SK-N-SH treated with all-trans-retinoic acid at 6 μM for 48 hours (cell line): ENCODE results near the gene BOD1.

ENCODE experiments used
- ATAC-seq: fragments of 200-7000 bp; cut with Tn5 transposase; 3 replicates; pipeline ENCODE4 v1.9.1; 2020; ENCODE audit warnings: mild to moderate bottlenecking, moderate library complexity
- ARNTL ChIP-seq: fragments of 450-650 bp; formaldehyde crosslinking; IDR thresholded peaks from 2 replicates; pipeline ENCODE4 v1.5.0; 2020; ENCODE audit warnings: low read depth, mild to moderate bottlenecking, moderate library complexity, borderline replicate concordance
- BACH2 ChIP-seq: fragments of 250-450 bp; sonication (Bioruptor Pico); IDR thresholded peaks from 2 replicates; pipeline ENCODE4 v1.9.0; 2021; ENCODE audit warnings: mild to moderate bottlenecking, borderline replicate concordance
- CSDC2 ChIP-seq: fragments of 250-450 bp; sonication (Bioruptor Pico); IDR thresholded peaks from 2 replicates; pipeline ENCODE4 v1.5.0; 2020; ENCODE audit warnings: mild to moderate bottlenecking, moderate library complexity
- CSRNP3 ChIP-seq: fragments of 250-450 bp; sonication (Bioruptor Pico); IDR thresholded peaks from 2 replicates; pipeline ENCODE4 v1.5.1; 2021; ENCODE audit warnings: mild to moderate bottlenecking, moderate library complexity
- ESRRG ChIP-seq: fragments of 250-450 bp; sonication (Bioruptor Pico); IDR thresholded peaks from 2 replicates; pipeline ENCODE4 v1.6.1; 2021; ENCODE audit warnings: mild to moderate bottlenecking
- GLIS3 ChIP-seq: fragments of 250-450 bp; sonication (Bioruptor Pico); IDR thresholded peaks from 2 replicates; pipeline ENCODE4 v1.5.0; 2020; ENCODE audit warnings: mild to moderate bottlenecking, moderate library complexity
- ISL1 ChIP-seq: fragments of 250-450 bp; sonication (Bioruptor Pico); IDR thresholded peaks from 2 replicates; pipeline ENCODE4 v2.1.2; 2022; ENCODE audit warnings: mild to moderate bottlenecking, moderate library complexity
- OSR1 ChIP-seq: fragments of 250-450 bp; sonication (Bioruptor Pico); IDR thresholded peaks from 2 replicates; pipeline ENCODE4 v1.8.0; 2022; ENCODE audit warnings: moderate library complexity, mild to moderate bottlenecking, inconsistent platforms
- POU6F1 ChIP-seq: fragments of 250-450 bp; sonication (Bioruptor Pico); IDR thresholded peaks from 2 replicates; pipeline ENCODE4 v1.8.0; 2021; ENCODE audit warnings: low read depth, mild to moderate bottlenecking, moderate library complexity, borderline replicate concordance
- RARB ChIP-seq: fragments of 250-450 bp; sonication (Bioruptor Pico); IDR thresholded peaks from 2 replicates; pipeline ENCODE4 v1.8.0; 2021; ENCODE audit warnings: mild to moderate bottlenecking, moderate library complexity
- SNAI2 ChIP-seq: fragments of 250-450 bp; sonication (Bioruptor Pico); IDR thresholded peaks from 2 replicates; pipeline ENCODE4 v1.5.0; 2020; ENCODE audit warnings: mild to moderate bottlenecking, moderate library complexity
- TCF4 ChIP-seq: fragments of 250-450 bp; sonication (Bioruptor Pico); IDR thresholded peaks from 2 replicates; pipeline ENCODE4 v1.8.0; 2021; ENCODE audit warnings: mild to moderate bottlenecking, moderate library complexity, borderline replicate concordance
- TOX ChIP-seq: fragments of 250-450 bp; sonication (Bioruptor Pico); IDR thresholded peaks from 2 replicates; pipeline ENCODE4 v1.8.0; 2021; ENCODE audit warnings: mild to moderate bottlenecking, moderate library complexity, borderline replicate concordance
- ZC3H10 ChIP-seq: fragments of 250-450 bp; sonication (Bioruptor Pico); IDR thresholded peaks from 2 replicates; pipeline ENCODE4 v1.5.1; 2021; ENCODE audit warnings: mild to moderate bottlenecking, moderate library complexity
- ZFP3 ChIP-seq: fragments of 250-450 bp; sonication (Bioruptor Pico); IDR thresholded peaks from 2 replicates; pipeline ENCODE4 v1.5.0; 2020; ENCODE audit warnings: mild to moderate bottlenecking, moderate library complexity
- ZFP30 ChIP-seq: fragments of 450-650 bp; formaldehyde crosslinking; IDR thresholded peaks from 2 replicates; pipeline ENCODE4 v1.5.0; 2022; ENCODE audit warnings: mild to moderate bottlenecking, moderate library complexity
- ZNF565 ChIP-seq: fragments of 450-650 bp; formaldehyde crosslinking; conservative IDR thresholded peaks from 2 replicates; pipeline ENCODE4 v1.5.0; 2020; ENCODE audit warnings: low read depth, mild to moderate bottlenecking, moderate library complexity
- ZNF70 ChIP-seq: fragments of 450-650 bp; formaldehyde crosslinking; IDR thresholded peaks from 2 replicates; pipeline ENCODE4 v1.5.0; 2020; ENCODE audit warnings: mild to moderate bottlenecking, moderate library complexity
- ZNF8 ChIP-seq: fragments of 450-650 bp; formaldehyde crosslinking; IDR thresholded peaks from 2 replicates; pipeline ENCODE4 v1.5.0; 2020; ENCODE audit warnings: mild to moderate bottlenecking, moderate library complexity
- TF ChIP-seq, protein P1 (sequence below): fragments of 250-450 bp; sonication (Bioruptor Pico); IDR thresholded peaks from 2 replicates; pipeline ENCODE4 v1.5.1; 2020; ENCODE audit warnings: low read depth, mild to moderate bottlenecking, moderate library complexity

The BOD1 gene

DNA sequence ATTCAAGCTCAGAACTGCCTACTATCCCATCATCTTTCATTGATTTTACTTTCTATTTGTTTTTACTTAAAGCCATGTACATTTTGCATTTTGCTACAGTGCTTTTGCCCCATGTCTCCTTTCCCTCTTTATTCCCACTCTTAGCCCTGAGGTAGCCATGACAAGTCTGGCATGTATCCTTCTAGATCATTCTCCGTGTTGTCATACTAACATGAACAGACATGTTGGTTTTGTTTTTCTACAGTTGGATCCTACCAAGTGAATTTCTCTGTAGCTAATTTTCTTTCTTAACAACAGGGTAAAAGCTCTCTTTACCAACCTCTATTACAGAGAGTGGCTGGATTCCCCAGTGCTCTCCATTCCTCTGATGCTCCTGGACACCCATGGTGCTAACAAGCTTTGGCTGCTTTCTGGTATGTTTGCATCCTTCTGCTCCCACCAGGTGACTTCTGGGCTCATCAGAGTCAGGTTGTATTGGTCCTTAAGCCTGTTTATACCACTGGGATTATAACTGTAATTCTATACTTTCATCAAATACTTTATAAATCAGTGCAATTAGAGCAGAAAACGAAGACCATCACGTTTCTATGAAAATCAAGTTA, 38.8 kb upstream of the BOD1 start:
- TF ChIP-seq ZFP3 (CRISPR knock-in tag): no peak
- no peak for TF ChIP-seq ARNTL (CRISPR knock-in tag)
- TF ChIP-seq, all 23 proteins: peak for 0
- ATAC-seq: no peak

GRCh38 chr5:173653822-173654523, 37.5 kb upstream of the BOD1 start:
- no peak for ATAC-seq
- TF ChIP-seq ZNF565 (CRISPR knock-in tag): no peak
- no peak for TF ChIP-seq RARB (CRISPR knock-in tag)
- no peak for TF ChIP-seq ZNF70
- no peak for TF ChIP-seq GLIS3 (CRISPR knock-in tag)
- TF ChIP-seq BACH2 (CRISPR knock-in tag): no peak
- no peak for TF ChIP-seq ZNF8
- TF ChIP-seq SNAI2 (CRISPR knock-in tag): no peak
- no peak for TF ChIP-seq ZFP3 (CRISPR knock-in tag)
- TF ChIP-seq TCF4 (CRISPR knock-in tag): no peak
- TF ChIP-seq, protein P1, sequence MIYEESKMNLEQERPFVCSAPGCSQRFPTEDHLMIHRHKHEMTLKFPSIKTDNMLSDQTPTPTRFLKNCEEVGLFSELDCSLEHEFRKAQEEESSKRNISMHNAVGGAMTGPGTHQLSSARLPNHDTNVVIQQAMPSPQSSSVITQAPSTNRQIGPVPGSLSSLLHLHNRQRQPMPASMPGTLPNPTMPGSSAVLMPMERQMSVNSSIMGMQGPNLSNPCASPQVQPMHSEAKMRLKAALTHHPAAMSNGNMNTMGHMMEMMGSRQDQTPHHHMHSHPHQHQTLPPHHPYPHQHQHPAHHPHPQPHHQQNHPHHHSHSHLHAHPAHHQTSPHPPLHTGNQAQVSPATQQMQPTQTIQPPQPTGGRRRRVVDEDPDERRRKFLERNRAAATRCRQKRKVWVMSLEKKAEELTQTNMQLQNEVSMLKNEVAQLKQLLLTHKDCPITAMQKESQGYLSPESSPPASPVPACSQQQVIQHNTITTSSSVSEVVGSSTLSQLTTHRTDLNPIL (CRISPR knock-in tag): no peak

GRCh38 chr5:173648308-173648866, 31.9 kb upstream of the BOD1 start:
- no peak for ATAC-seq
- TF ChIP-seq SNAI2 (CRISPR knock-in tag): no peak
- TF ChIP-seq ESRRG: no peak
- TF ChIP-seq ZNF565 (CRISPR knock-in tag): no peak
- TF ChIP-seq CSDC2 (CRISPR knock-in tag): no peak
- no peak for TF ChIP-seq ZFP30 (CRISPR knock-in tag)
- TF ChIP-seq POU6F1: no peak
- no peak for TF ChIP-seq TOX
- TF ChIP-seq, protein P1 (CRISPR knock-in tag): no peak
- no peak for TF ChIP-seq ARNTL (CRISPR knock-in tag)
- TF ChIP-seq ZNF8: no peak
- TF ChIP-seq CSRNP3 (CRISPR knock-in tag): no peak
- TF ChIP-seq OSR1: no peak
- no peak for TF ChIP-seq ZNF70
- TF ChIP-seq ISL1 (CRISPR knock-in tag): no peak
- TF ChIP-seq TCF4 (CRISPR knock-in tag): no peak
- TF ChIP-seq ZFP3 (CRISPR knock-in tag): no peak
- no peak for TF ChIP-seq GLIS3 (CRISPR knock-in tag)

DNA sequence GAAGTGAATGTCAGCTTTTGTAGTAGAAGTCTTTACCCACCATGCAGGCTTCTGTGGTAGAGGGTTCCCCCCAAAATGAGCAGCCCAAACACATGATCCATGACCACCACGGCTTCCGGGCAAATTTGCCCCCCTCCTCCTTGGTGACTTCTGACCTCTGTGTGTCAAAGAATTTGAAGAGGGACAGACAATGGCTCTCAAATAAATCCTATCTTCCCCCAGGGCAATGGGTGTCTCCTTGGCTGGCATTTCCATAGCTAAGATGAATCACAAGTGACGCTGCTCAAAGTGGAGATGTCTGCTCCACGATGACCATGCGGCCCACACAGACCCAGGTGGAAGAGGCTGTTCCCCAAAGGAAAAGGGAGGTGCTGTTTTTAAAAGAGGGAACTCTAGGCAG, 30.2 kb upstream of the BOD1 start:
- TF ChIP-seq GLIS3 (CRISPR knock-in tag): no peak
- TF ChIP-seq ZC3H10: no peak
- TF ChIP-seq, all 23 proteins: peak for 0
- ATAC-seq: no peak
